Activated naive CD4-positive, alpha-beta T cell treated with anti-CD3 and anti-CD28 coated beads, Interleukin-2, amount 50 U/mL, for 24 hours (primary cell): ENCODE results near the gene RPL35.
"Not testable (repeated sequence)": the region's sequence is repeated elsewhere in the genome, so short reads cannot be mapped to it uniquely, and the experiment has no call there.

Experiments
- H3K27ac Mint-ChIP-seq: one replicate; pipeline ENCODE4 v1.8.0; 2021; ENCODE audit warnings: mild to moderate bottlenecking, mixed read lengths
- H3K27me3 Mint-ChIP-seq: one replicate; pipeline ENCODE4 v1.8.0; 2021; ENCODE audit warnings: mixed read lengths
- H3K36me3 Mint-ChIP-seq: one replicate; pipeline ENCODE4 v1.8.0; 2021; ENCODE audit warnings: mixed read lengths
- H3K4me1 Mint-ChIP-seq: one replicate; pipeline ENCODE4 v1.8.0; 2021; ENCODE audit warnings: mixed read lengths
- H3K4me3 Mint-ChIP-seq: one replicate; pipeline ENCODE4 v1.8.0; 2021; ENCODE audit warnings: mild to moderate bottlenecking, mixed read lengths
- H3K9me3 Mint-ChIP-seq: one replicate; pipeline ENCODE4 v1.8.0; 2021; ENCODE audit warnings: mixed read lengths

RPL35 gene

GRCh38 chr9:124846467-124846866 is 15.3 kb downstream of the RPL35 start:
- not testable (repeated sequence) for H3K36me3 Mint-ChIP-seq, H3K4me3 Mint-ChIP-seq, H3K27me3 Mint-ChIP-seq, H3K27ac Mint-ChIP-seq, H3K4me1 Mint-ChIP-seq, H3K9me3 Mint-ChIP-seq

GRCh38 chr9:124844291-124844690 is 17.5 kb downstream of the RPL35 start:
- Mint-ChIP-seq H3K4me1 (no peaks in the 10 kb centered on the region), H3K9me3 (no peaks in the 10 kb centered on the region), H3K4me3 (no peak overlapping the region), H3K27ac (no peak overlapping the region), H3K36me3 (no peaks in the 10 kb centered on the region), H3K27me3 (peaks cover 4% of the 10 kb centered on the region)

- Mint-ChIP-seq H3K27ac (no peak overlapping the region), H3K4me1 (no peaks in the 10 kb centered on the region), H3K27me3 (peaks cover 4% of the 10 kb centered on the region), H3K36me3 (no peaks in the 10 kb centered on the region), H3K4me3 (no peak overlapping the region), H3K9me3 (no peaks in the 10 kb centered on the region)
Measured at GRCh38 chr9:124843456-124844034, 18.2 kb downstream of the RPL35 start.

- Mint-ChIP-seq H3K27me3 (peaks cover 12% of the 10 kb centered on the region), H3K9me3 (no peaks in the 10 kb centered on the region), H3K27ac (no peak overlapping the region), H3K4me1 (no peaks in the 10 kb centered on the region), H3K36me3 (no peaks in the 10 kb centered on the region), H3K4me3 (no peak overlapping the region)
Measured at GRCh38 chr9:124841075-124841821, 20.5 kb downstream of the RPL35 start.

GRCh38 chr9:124840300-124840833 is 21.4 kb downstream of the RPL35 start:
- H3K36me3 Mint-ChIP-seq: no peaks in the 10 kb centered on the region

GRCh38 chr9:124839612-124840299 is 22.0 kb downstream of the RPL35 start:
- Mint-ChIP-seq H3K36me3 (no peaks in the 10 kb centered on the region), H3K4me1 (no peaks in the 10 kb centered on the region), H3K27ac (no peak overlapping the region), H3K4me3 (no peak overlapping the region), H3K27me3 (peaks cover 12% of the 10 kb centered on the region), H3K9me3 (no peaks in the 10 kb centered on the region)

More at GRCh38 chr9:124840300-124840833, 21.4 kb downstream of the RPL35 start:
- Mint-ChIP-seq H3K27ac (no peak overlapping the region), H3K27me3 (peaks cover 12% of the 10 kb centered on the region), H3K4me3 (no peak overlapping the region), H3K9me3 (no peaks in the 10 kb centered on the region), H3K4me1 (no peaks in the 10 kb centered on the region)

- H3K4me1 Mint-ChIP-seq, H3K27ac Mint-ChIP-seq, H3K4me3 Mint-ChIP-seq, H3K9me3 Mint-ChIP-seq, H3K36me3 Mint-ChIP-seq: not testable (repeated sequence)
- H3K27me3 Mint-ChIP-seq: peaks cover 12% of the 10 kb centered on the region
Measured at GRCh38 chr9:124838567-124839275, 23.0 kb downstream of the RPL35 start.

GRCh38 chr9:124838132-124838531 is 23.6 kb downstream of the RPL35 start:
- H3K36me3 Mint-ChIP-seq, H3K27ac Mint-ChIP-seq, H3K4me1 Mint-ChIP-seq, H3K9me3 Mint-ChIP-seq, H3K4me3 Mint-ChIP-seq: not testable (repeated sequence)
- peaks cover 12% of the 10 kb centered on the region for H3K27me3 Mint-ChIP-seq

- no peaks in the 10 kb centered on the region for H3K36me3 Mint-ChIP-seq
- H3K4me1 Mint-ChIP-seq: no peaks in the 10 kb centered on the region
- H3K27ac Mint-ChIP-seq: no peak overlapping the region
- H3K9me3 Mint-ChIP-seq: no peaks in the 10 kb centered on the region
- peaks cover 12% of the 10 kb centered on the region for H3K27me3 Mint-ChIP-seq
- H3K4me3 Mint-ChIP-seq: no peak overlapping the region
Measured at GRCh38 chr9:124835026-124835557, 26.7 kb downstream of the RPL35 start.

- H3K9me3 Mint-ChIP-seq: no peaks in the 10 kb centered on the region
- no peak overlapping the region for H3K27ac Mint-ChIP-seq
- H3K4me1 Mint-ChIP-seq: no peaks in the 10 kb centered on the region
- H3K4me3 Mint-ChIP-seq: no peak overlapping the region
- no peaks in the 10 kb centered on the region for H3K36me3 Mint-ChIP-seq
- peaks cover 12% of the 10 kb centered on the region for H3K27me3 Mint-ChIP-seq
Measured at GRCh38 chr9:124834591-124834990, 27.2 kb downstream of the RPL35 start.

- no peaks in the 10 kb centered on the region for H3K9me3 Mint-ChIP-seq
- H3K36me3 Mint-ChIP-seq: no peaks in the 10 kb centered on the region
- no peak overlapping the region for H3K27ac Mint-ChIP-seq
- H3K4me3 Mint-ChIP-seq: no peak overlapping the region
- peaks cover 2% of the 10 kb centered on the region for H3K27me3 Mint-ChIP-seq
- no peaks in the 10 kb centered on the region for H3K4me1 Mint-ChIP-seq
Measured at GRCh38 chr9:124831642-124832364, 30.0 kb downstream of the RPL35 start.

- no peak overlapping the region for H3K4me3 Mint-ChIP-seq
- H3K36me3 Mint-ChIP-seq: no peaks in the 10 kb centered on the region
- H3K9me3 Mint-ChIP-seq: peaks cover 4% of the 10 kb centered on the region
- no peaks in the 10 kb centered on the region for H3K4me1 Mint-ChIP-seq
- H3K27me3 Mint-ChIP-seq: no peaks in the 10 kb centered on the region
- H3K27ac Mint-ChIP-seq: no peak overlapping the region
Measured at GRCh38 chr9:124830593-124830992, 31.2 kb downstream of the RPL35 start.

- Mint-ChIP-seq H3K36me3 (no peaks in the 10 kb centered on the region), H3K27ac (no peak overlapping the region), H3K4me1 (no peaks in the 10 kb centered on the region), H3K4me3 (no peak overlapping the region), H3K27me3 (no peaks in the 10 kb centered on the region), H3K9me3 (peaks cover 4% of the 10 kb centered on the region)
Measured at GRCh38 chr9:124829334-124829669, 32.5 kb downstream of the RPL35 start.

- H3K36me3 Mint-ChIP-seq: no peaks in the 10 kb centered on the region
- H3K27ac Mint-ChIP-seq: no peak overlapping the region
- H3K4me1 Mint-ChIP-seq: no peaks in the 10 kb centered on the region
- no peaks in the 10 kb centered on the region for H3K27me3 Mint-ChIP-seq
- H3K4me3 Mint-ChIP-seq: no peak overlapping the region
- peaks cover 4% of the 10 kb centered on the region for H3K9me3 Mint-ChIP-seq
Measured at GRCh38 chr9:124828489-124829333, 33.0 kb downstream of the RPL35 start.
